ENCODE results near the gene EED. TPM values are rescaled to one million over a fixed set of nuclear protein-coding genes. Genes with fewer than 3 reads are reported as not detected.
"Not testable (repeated sequence)": the region's sequence is repeated elsewhere in the genome, so short reads cannot be mapped to it uniquely, and the experiment has no call there.

The EED gene
- total RNA-seq, 1 donor from 2014 or later = 25.2 TPM

- intact Hi-C loops (cut with DNase I) = no loop called here
- no peak for DNase-seq (ENCODE audit: low spot score)
- no peak for ATAC-seq
Measured at GRCh38 chr11:86212019-86212611, 32.4 kb upstream of the EED start.

- DNase-seq (ENCODE audit: low spot score) (no peak), ATAC-seq (no peak)
- intact Hi-C loops (cut with DNase I) = loop anchor here (5.0 kb wide), 1 partner anchor 272 kb away; no protein-coding TSS in a partner anchor
Measured at GRCh38 chr11:86214710-86215109, 29.8 kb upstream of the EED start.

GRCh38 chr11:86218125-86219084 lies 26.1 kb upstream of the EED start:
- peak; percentile 94 for ATAC-seq
- peak; percentile 86 for DNase-seq (ENCODE audit: low spot score)
- intact Hi-C loops (cut with DNase I) = loop anchor here (5.0 kb wide), 1 partner anchor 276 kb away; no protein-coding TSS in a partner anchor

GRCh38 chr11:86219311-86220193 lies 25.0 kb upstream of the EED start:
- ATAC-seq (no peak), DNase-seq (ENCODE audit: low spot score) (no peak)
- intact Hi-C loops (cut with DNase I) = loop anchor here (5.0 kb wide), 1 partner anchor 277 kb away; no protein-coding TSS in a partner anchor

- DNase-seq (ENCODE audit: low spot score) (no peak), ATAC-seq (no peak)
- intact Hi-C loops (cut with DNase I) = no loop called here
Measured at GRCh38 chr11:86220653-86221052, 23.9 kb upstream of the EED start.

GRCh38 chr11:86222081-86222480 lies 22.5 kb upstream of the EED start:
- ATAC-seq (no peak), DNase-seq (ENCODE audit: low spot score) (no peak)
- intact Hi-C loops (cut with DNase I) = no loop called here

- DNase-seq (ENCODE audit: low spot score); ATAC-seq; intact Hi-C loops (cut with DNase I): not testable (repeated sequence)
Measured at GRCh38 chr11:86224575-86224974, 20.0 kb upstream of the EED start.

GRCh38 chr11:86225344-86225743 lies 19.2 kb upstream of the EED start:
- DNase-seq (ENCODE audit: low spot score); ATAC-seq; intact Hi-C loops (cut with DNase I): not testable (repeated sequence)

- ATAC-seq = no peak
- intact Hi-C loops (cut with DNase I) = no loop called here
- DNase-seq (ENCODE audit: low spot score) = no peak
Measured at GRCh38 chr11:86228269-86229038, 16.1 kb upstream of the EED start.

GRCh38 chr11:86229039-86229330 lies 15.6 kb upstream of the EED start:
- ATAC-seq; intact Hi-C loops (cut with DNase I); DNase-seq (ENCODE audit: low spot score): not testable (repeated sequence)

GRCh38 chr11:86230179-86230804 lies 14.3 kb upstream of the EED start:
- no peak for DNase-seq (ENCODE audit: low spot score)
- no peak for ATAC-seq
- intact Hi-C loops (cut with DNase I) = no loop called here

- ATAC-seq (no peak), DNase-seq (ENCODE audit: low spot score) (no peak)
- intact Hi-C loops (cut with DNase I) = no loop called here
Measured at GRCh38 chr11:86230921-86231434, 13.6 kb upstream of the EED start.

- no peak for ATAC-seq
- intact Hi-C loops (cut with DNase I) = no loop called here
- no peak for DNase-seq (ENCODE audit: low spot score)
Measured at GRCh38 chr11:86232556-86232955, 12.0 kb upstream of the EED start.

- no peak for DNase-seq (ENCODE audit: low spot score)
- ATAC-seq = no peak
- intact Hi-C loops (cut with DNase I) = no loop called here
Measured at GRCh38 chr11:86234831-86235461, 9.6 kb upstream of the EED start.

GRCh38 chr11:86237267-86237804 lies 7.2 kb upstream of the EED start:
- DNase-seq (ENCODE audit: low spot score) (no peak), ATAC-seq (no peak)
- intact Hi-C loops (cut with DNase I) = no loop called here

- intact Hi-C loops (cut with DNase I) = no loop called here
- ATAC-seq (no peak), DNase-seq (ENCODE audit: low spot score) (no peak)
Measured at GRCh38 chr11:86240164-86240563, 4.4 kb upstream of the EED start.

- intact Hi-C loops (cut with DNase I) = no loop called here
- ATAC-seq (no peak), DNase-seq (ENCODE audit: low spot score) (no peak)
Measured at GRCh38 chr11:86241956-86242535, 2.5 kb upstream of the EED start.

All from sciatic nerve (tissue), 2 donors.